RKO (cell line): ENCODE results near the gene CLDN34.
A peak's percentile ranks its signal among the peaks of the same experiment; 100 is the strongest.

Experiments used
- DNase-seq: peaks from one replicate; pipeline ENCODE4 v3.0.0-alpha.2; 2016; ENCODE audit warnings: low spot score

Gene CLDN34

GRCh38 chrX:10016519-10017132 is 49.5 kb downstream of the CLDN34 start:
- no peak for DNase-seq

GRCh38 chrX:10017872-10018271 is 50.7 kb downstream of the CLDN34 start:
- peak; percentile 8 for DNase-seq
